CD4-positive, CD25-positive, alpha-beta regulatory T cell (primary cell): ENCODE measurements around the gene HSPB7. TPM values are rescaled to one million over a fixed set of nuclear protein-coding genes. Genes with fewer than 3 reads are reported as not detected.
"Not testable (repeated sequence)": the region's sequence is repeated elsewhere in the genome, so short reads cannot be mapped to it uniquely, and the experiment has no call there.

Experiments
- ATAC-seq, 2 donors: fragments of 150-1000 bp; cut with Tn5 transposase; one replicate each; pipeline ENCODE4 v1.10.0; 2021; ENCODE audit warnings: low read depth in 2 of 2, moderate number of reproducible peaks in 2 of 2, moderate library complexity in 1 of 2
- DNase-seq, 3 donors: peaks; one replicate each; pipeline versions ENCODE4 v3.0.0 to v3.0.0-alpha.2; 2012 to 2022; ENCODE audit warnings: mixed read lengths in 1 of 3
- H3K27ac ChIP-seq: one replicate; pipeline ENCODE4 v1.7.0; 2013; ENCODE audit warnings: mild to moderate bottlenecking, low read length; ENCODE audit not compliant: insufficient read depth, poor library complexity, severe bottlenecking
- H3K27me3 ChIP-seq: one replicate; pipeline ENCODE4 v1.7.0; 2013; ENCODE audit warnings: low read length; ENCODE audit not compliant: control insufficient read depth, insufficient read depth
- H3K36me3 ChIP-seq: one replicate; pipeline ENCODE4 v1.7.0; 2013; ENCODE audit warnings: mild to moderate bottlenecking, low read length, moderate library complexity; ENCODE audit not compliant: control insufficient read depth, insufficient read depth
- H3K4me1 ChIP-seq: 2 replicates; pipeline ENCODE4 v1.7.0; 2013; ENCODE audit warnings: mild to moderate bottlenecking, low read length; ENCODE audit not compliant: insufficient read depth, control insufficient read depth, poor library complexity, severe bottlenecking
- H3K4me3 ChIP-seq: one replicate; pipeline ENCODE4 v1.7.0; 2013; ENCODE audit warnings: low read depth, mild to moderate bottlenecking, low read length, moderate library complexity
- H3K9me3 ChIP-seq, 2 experiments: 1 replicate in 1 of 2; 2 replicates in 1 of 2; pipeline ENCODE4 v1.7.0; 2013; ENCODE audit warnings: low read length in 2 of 2, mild to moderate bottlenecking in 1 of 2, moderate library complexity in 1 of 2; ENCODE audit not compliant: control insufficient read depth in 2 of 2
- H3K27ac Mint-ChIP-seq, 3 donors: one replicate each; pipeline ENCODE4 v1.8.0; 2020 to 2022; ENCODE audit warnings: mild to moderate bottlenecking in 3 of 3, mixed read lengths in 3 of 3, moderate library complexity in 2 of 3
- H3K27me3 Mint-ChIP-seq: one replicate; pipeline ENCODE4 v1.8.0; 2022; ENCODE audit warnings: mild to moderate bottlenecking, mixed read lengths
- H3K36me3 Mint-ChIP-seq: one replicate; pipeline ENCODE4 v1.8.0; 2020; ENCODE audit warnings: mixed read lengths
- H3K4me1 Mint-ChIP-seq, 4 donors: one replicate each; pipeline ENCODE4 v1.8.0; 2020 to 2022; ENCODE audit warnings: mixed read lengths in 4 of 4, mild to moderate bottlenecking in 1 of 4
- H3K4me3 Mint-ChIP-seq, 4 donors: one replicate each; pipeline ENCODE4 v1.8.0; 2020 to 2022; ENCODE audit warnings: mild to moderate bottlenecking in 4 of 4, mixed read lengths in 4 of 4, moderate library complexity in 3 of 4
- H3K9me3 Mint-ChIP-seq, 7 donors: one replicate each; pipeline ENCODE4 v1.8.0; 2020 to 2022; ENCODE audit warnings: mixed read lengths in 7 of 7, mild to moderate bottlenecking in 3 of 7, moderate library complexity in 2 of 7
- polyA plus RNA-seq, 4 donors: library from polyadenylated mRNA; unstranded; fragments of 300-500 nt; fragmentation: Illumina TruSeq; gene quantifications; one replicate each; pipeline ENCODE4 v1.2.3, GENCODE V29; 2021
- total RNA-seq: library from RNA; stranded (reverse); gene quantifications from one replicate; pipeline ENCODE4 v1.2.3, GENCODE V29; 2022

HSPB7 gene
- total and polyA plus RNA-seq, 5 donors from 2014 or later: not detected

DNA sequence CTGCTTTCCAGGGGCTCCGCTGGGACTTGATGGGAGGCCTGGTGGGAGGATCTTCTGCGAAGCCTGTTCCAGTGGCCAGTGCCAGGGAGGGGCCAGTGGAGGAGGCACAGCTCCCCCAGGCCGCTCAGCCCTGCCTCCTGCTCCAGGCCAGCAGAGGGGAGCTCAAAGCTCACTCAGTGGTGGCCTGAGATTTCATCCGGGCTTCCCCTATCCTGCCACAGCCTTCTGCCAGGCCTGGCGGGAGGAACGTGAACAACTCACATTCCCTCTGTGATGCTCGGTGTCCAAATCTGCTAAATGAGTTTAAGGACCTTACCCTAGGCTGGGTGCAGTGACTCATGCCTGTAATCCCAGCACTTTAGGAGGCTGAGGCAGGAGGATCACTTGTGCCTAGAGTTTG is 29.0 kb upstream of the HSPB7 start:
- Mint-ChIP-seq H3K4me1 (peaks cover 0 to 3% (median 0%) of the 10 kb centered on the region in 4 donors), H3K27ac (no peak overlapping the region), H3K36me3 (no peaks in the 10 kb centered on the region), H3K27me3 (peaks cover 20% of the 10 kb centered on the region), H3K4me3 (peak overlapping the region in 1 of 4 donors; percentile 57), H3K9me3 (peaks cover 0 to 2% (median 0%) of the 10 kb centered on the region in 7 donors)
- Histone ChIP-seq H3K4me3 (no peak overlapping the region), H3K36me3 (no peaks in the 10 kb centered on the region), H3K4me1 (no peaks in the 10 kb centered on the region), H3K9me3 (no peaks in the 10 kb centered on the region), H3K27me3 (no peaks in the 10 kb centered on the region), H3K27ac (no peak overlapping the region)
- DNase-seq (no peak), ATAC-seq (no peak)

DNA sequence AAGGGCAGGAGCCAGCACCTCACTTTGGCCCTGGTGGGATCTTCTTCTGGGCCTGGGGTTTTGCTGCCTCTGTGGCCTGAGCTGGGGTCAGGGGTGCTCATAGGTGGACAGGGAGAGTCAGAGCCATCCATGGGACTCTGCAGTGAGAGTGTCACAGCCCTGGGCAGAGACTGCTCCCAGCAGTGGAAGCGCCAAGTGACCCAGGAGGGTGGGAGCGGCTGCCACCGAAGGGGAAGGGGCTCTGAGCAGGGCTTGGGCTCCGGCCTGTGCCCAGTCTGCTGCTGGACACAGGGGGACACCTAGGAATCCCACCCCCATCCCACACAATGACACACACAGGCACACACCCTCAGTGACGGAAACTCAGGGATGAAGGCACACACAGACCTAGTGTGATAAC is 26.1 kb upstream of the HSPB7 start:
- no peaks in the 10 kb centered on the region for H3K9me3 Mint-ChIP-seq
- Histone ChIP-seq H3K27ac (no peak overlapping the region), H3K4me1 (no peaks in the 10 kb centered on the region), H3K9me3 (no peaks in the 10 kb centered on the region), H3K36me3 (no peaks in the 10 kb centered on the region), H3K27me3 (no peaks in the 10 kb centered on the region), H3K4me3 (no peak overlapping the region)
- peaks cover 20% of the 10 kb centered on the region for H3K27me3 Mint-ChIP-seq
- H3K4me3 Mint-ChIP-seq: peak overlapping the region in 1 of 4 donors; percentile 15
- H3K27ac Mint-ChIP-seq: no peak overlapping the region
- no peak for DNase-seq
- H3K36me3 Mint-ChIP-seq: no peaks in the 10 kb centered on the region
- H3K4me1 Mint-ChIP-seq: no peaks in the 10 kb centered on the region
- ATAC-seq: no peak

DNA sequence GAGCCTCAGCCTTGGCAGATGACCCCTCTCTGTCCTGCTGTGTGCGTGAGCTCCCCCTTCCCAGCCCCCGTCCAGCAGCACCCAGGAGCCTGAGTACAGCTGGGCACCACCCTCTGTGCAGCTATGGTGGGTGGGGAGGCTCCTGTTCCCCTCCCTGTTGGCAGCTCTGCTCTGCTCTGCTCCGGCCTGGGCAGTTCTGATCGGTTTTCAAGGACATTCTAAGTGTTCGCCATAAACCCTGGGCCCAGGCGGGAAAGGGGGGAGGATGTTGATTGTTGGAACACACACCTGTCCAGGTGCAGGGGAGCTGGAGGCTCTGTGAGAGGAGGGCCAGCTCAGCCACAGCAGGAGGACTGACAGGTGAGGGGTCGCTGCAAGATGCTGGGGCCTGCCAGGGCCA is 25.7 kb upstream of the HSPB7 start, which contains the start of gene CLCNKB:
CLCNKB (plus strand) TSS at position 262 of the 400 bp plus-strand sequence. CDS start 711 bp downstream, outside the sequence.
- no peak within 1 kb of the TSS for H3K27ac Mint-ChIP-seq
- H3K36me3 Mint-ChIP-seq: no peaks in the 10 kb centered on the region
- no peak for ATAC-seq
- H3K36me3 ChIP-seq: no peaks in the 10 kb centered on the region
- no peaks in the 10 kb centered on the region for H3K4me1 Mint-ChIP-seq
- DNase-seq: no peak
- peaks cover 20% of the 10 kb centered on the region for H3K27me3 Mint-ChIP-seq
- H3K9me3 ChIP-seq: no peaks in the 10 kb centered on the region
- peak within 1 kb of the TSS in 1 of 4 donors; percentile 15 for H3K4me3 Mint-ChIP-seq
- no peaks in the 10 kb centered on the region for H3K4me1 ChIP-seq
- no peak within 1 kb of the TSS for H3K27ac ChIP-seq
- H3K9me3 Mint-ChIP-seq: no peaks in the 10 kb centered on the region
- H3K4me3 ChIP-seq: no peak within 1 kb of the TSS
- H3K27me3 ChIP-seq: no peaks in the 10 kb centered on the region

GRCh38 chr1:16042654-16043053 is 24.8 kb upstream of the HSPB7 start:
- not testable (repeated sequence) for H3K4me3 ChIP-seq, H3K4me3 Mint-ChIP-seq, H3K36me3 ChIP-seq, H3K27ac Mint-ChIP-seq, H3K36me3 Mint-ChIP-seq, ATAC-seq, H3K27ac ChIP-seq, H3K9me3 ChIP-seq, DNase-seq, H3K27me3 ChIP-seq, H3K4me1 ChIP-seq, H3K9me3 Mint-ChIP-seq, H3K4me1 Mint-ChIP-seq
- H3K27me3 Mint-ChIP-seq: peaks cover 17% of the 10 kb centered on the region

DNA sequence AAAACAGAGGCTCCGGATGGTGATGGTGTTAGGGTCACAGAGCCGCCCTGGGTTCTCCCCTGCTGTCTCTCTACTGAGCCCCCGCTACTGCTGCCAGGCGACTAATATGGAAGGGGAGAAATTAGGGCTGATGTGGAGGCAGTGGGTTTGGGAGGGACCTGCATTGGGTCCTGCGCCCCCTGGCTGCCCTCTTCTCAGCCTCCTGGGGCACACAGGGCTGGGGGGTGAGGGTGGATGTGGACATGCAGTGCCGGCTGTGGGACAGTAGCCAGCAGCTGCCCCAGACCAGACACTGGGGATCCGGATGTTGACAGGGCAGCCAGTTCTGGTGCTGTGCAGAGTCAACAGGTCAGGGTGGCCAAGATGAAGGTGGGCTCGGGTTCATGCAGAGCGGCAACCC is 24.3 kb upstream of the HSPB7 start:
- Mint-ChIP-seq H3K27ac (no peak overlapping the region), H3K9me3 (no peaks in the 10 kb centered on the region), H3K36me3 (no peaks in the 10 kb centered on the region), H3K27me3 (peaks cover 11% of the 10 kb centered on the region), H3K4me1 (no peaks in the 10 kb centered on the region), H3K4me3 (no peak overlapping the region)
- Histone ChIP-seq H3K27me3 (no peaks in the 10 kb centered on the region), H3K4me1 (no peaks in the 10 kb centered on the region), H3K9me3 (no peaks in the 10 kb centered on the region), H3K4me3 (no peak overlapping the region), H3K36me3 (no peaks in the 10 kb centered on the region), H3K27ac (no peak overlapping the region)
- ATAC-seq: no peak
- DNase-seq: no peak

- ATAC-seq: no peak
- H3K27ac ChIP-seq: no peak overlapping the region
- H3K36me3 ChIP-seq: no peaks in the 10 kb centered on the region
- no peaks in the 10 kb centered on the region for H3K4me1 ChIP-seq
- no peak for DNase-seq
- Mint-ChIP-seq H3K9me3 (no peaks in the 10 kb centered on the region), H3K27me3 (peaks cover 10% of the 10 kb centered on the region), H3K4me1 (no peaks in the 10 kb centered on the region), H3K36me3 (no peaks in the 10 kb centered on the region), H3K4me3 (peak overlapping the region in 1 of 4 donors; percentile 24), H3K27ac (no peak overlapping the region)
- H3K27me3 ChIP-seq: no peaks in the 10 kb centered on the region
- H3K9me3 ChIP-seq: no peaks in the 10 kb centered on the region
- no peak overlapping the region for H3K4me3 ChIP-seq
Observed at GRCh38 chr1:16041200-16041599, 23.4 kb upstream of the HSPB7 start.

GRCh38 chr1:16039871-16040270 is 22.0 kb upstream of the HSPB7 start:
- H3K9me3 Mint-ChIP-seq, H3K4me3 Mint-ChIP-seq, H3K36me3 ChIP-seq, H3K36me3 Mint-ChIP-seq, H3K4me1 Mint-ChIP-seq, H3K27me3 Mint-ChIP-seq, H3K9me3 ChIP-seq, H3K27ac Mint-ChIP-seq, H3K27ac ChIP-seq, H3K4me1 ChIP-seq, ATAC-seq, DNase-seq, H3K27me3 ChIP-seq, H3K4me3 ChIP-seq: not testable (repeated sequence)

GRCh38 chr1:16038620-16038912 is 20.7 kb upstream of the HSPB7 start:
- H3K36me3 ChIP-seq: no peaks in the 10 kb centered on the region
- no peak overlapping the region for H3K27ac Mint-ChIP-seq
- no peak overlapping the region for H3K4me3 Mint-ChIP-seq
- no peaks in the 10 kb centered on the region for H3K9me3 Mint-ChIP-seq
- H3K27me3 ChIP-seq: no peaks in the 10 kb centered on the region
- no peaks in the 10 kb centered on the region for H3K4me1 ChIP-seq
- no peaks in the 10 kb centered on the region for H3K4me1 Mint-ChIP-seq
- H3K27me3 Mint-ChIP-seq: peaks cover 14% of the 10 kb centered on the region
- no peak for ATAC-seq
- H3K4me3 ChIP-seq: no peak overlapping the region
- DNase-seq: no peak
- no peaks in the 10 kb centered on the region for H3K36me3 Mint-ChIP-seq
- no peak overlapping the region for H3K27ac ChIP-seq
- H3K9me3 ChIP-seq: no peaks in the 10 kb centered on the region
